ENCODE measurements around the gene FHOD3.

- TF ChIP-seq CTCF (conservative IDR thresholded peaks at IDR 0.05 in 1 of 2, IDR thresholded peaks at IDR 0.05 in 1 of 2; ENCODE audit: extremely low read depth in 1 of 2, insufficient read depth in 1 of 2, low read depth in 1 of 2, low read length in 2 of 2) (no peak), EZH2 (IDR thresholded peaks at IDR 0.05; ENCODE audit: borderline replicate concordance, low read length) (no peak)
These were observed 511.2 kb downstream of the FHOD3 start for GRCh38 chr18:36808681-36809080.

All from mammary epithelial cell (primary cell).